Esophagus squamous epithelium (tissue), 5 donors: Measurements from ENCODE around the gene ZDHHC7. TPM values are rescaled to one million over a fixed set of nuclear protein-coding genes. Genes with fewer than 3 reads are reported as not detected.

Experiments
- DNase-seq: peaks from one replicate; lab custom pipeline; 2025; lab: John Stamatoyannopoulos, UW
- H3K27ac ChIP-seq, 4 donors: fragments of 200-600 bp; sonication (generic); one replicate each; pipeline ENCODE4 v1.5.1; 2016 to 2019; ENCODE audit warnings: mild to moderate bottlenecking in 1 of 4
- H3K27me3 ChIP-seq, 4 donors: fragments of 200-600 bp; sonication (generic); 1 replicate in 3 of 4; 2 replicates in 1 of 4; pipeline versions ENCODE4 v1.5.1 to v1.6.0; 2017 to 2021; ENCODE audit warnings: antibody characterized with exemption in 1 of 4
- H3K36me3 ChIP-seq, 3 donors: fragments of 200-600 bp; sonication (generic); one replicate each; pipeline ENCODE4 v1.5.1; 2016 to 2019
- H3K4me1 ChIP-seq, 3 donors: fragments of 200-600 bp; sonication (generic); one replicate each; pipeline ENCODE4 v1.5.1; 2017 to 2019
- H3K4me3 ChIP-seq, 4 donors: fragments of 200-600 bp; sonication (generic); 1 replicate in 3 of 4; 2 replicates in 1 of 4; pipeline ENCODE4 v1.5.1; 2016 to 2019; ENCODE audit warnings: mild to moderate bottlenecking in 2 of 4, moderate library complexity in 1 of 4
- H3K9me3 ChIP-seq, 3 donors: fragments of 200-600 bp; sonication (generic); one replicate each; pipeline ENCODE4 v1.5.1; 2016 to 2019
- POLR2A ChIP-seq, 4 donors: fragments of 450-650 bp; IDR thresholded peaks; one replicate each; pipeline ENCODE4 v1.6.1; 2017; ENCODE audit warnings: antibody characterized with exemption in 4 of 4, mild to moderate bottlenecking in 4 of 4, moderate library complexity in 3 of 4
- WGBS, 2 donors: methylation state at CpG; one replicate each; pipeline ENCODE4 v1.1.5; 2018; 5-methylcytosine and 5-hydroxymethylcytosine counted together
- intact Hi-C: fragments of 100-400 bp; cut with DNase I; formaldehyde crosslinking; loops from one replicate; pipeline ENCODE4 v1.15.0; 2022
- total RNA-seq, 4 donors: library from RNA; depleted of rRNA; stranded (reverse); fragments of >200 nt; gene quantifications; one replicate each; pipeline ENCODE4 v1.1.0, GENCODE V29; 2016
- TF ChIP-seq, protein P1 (sequence below), 6 experiments: fragments of 450-650 bp in 4 of 6; fragments of 200-600 bp in 2 of 6; sonication (generic) in 2 of 6; IDR thresholded peaks; one replicate each; pipeline ENCODE4 v1.5.1; 2016 to 2019; ENCODE audit warnings: antibody characterized with exemption in 6 of 6, mild to moderate bottlenecking in 4 of 6, moderate library complexity in 4 of 6
- donor health status: DM: yes; HTN: yes; CAD: no.

Gene ZDHHC7
- total RNA-seq, 4 donors from 2014 or later = 31.2 to 41.2 (median 38.6) TPM

DNA sequence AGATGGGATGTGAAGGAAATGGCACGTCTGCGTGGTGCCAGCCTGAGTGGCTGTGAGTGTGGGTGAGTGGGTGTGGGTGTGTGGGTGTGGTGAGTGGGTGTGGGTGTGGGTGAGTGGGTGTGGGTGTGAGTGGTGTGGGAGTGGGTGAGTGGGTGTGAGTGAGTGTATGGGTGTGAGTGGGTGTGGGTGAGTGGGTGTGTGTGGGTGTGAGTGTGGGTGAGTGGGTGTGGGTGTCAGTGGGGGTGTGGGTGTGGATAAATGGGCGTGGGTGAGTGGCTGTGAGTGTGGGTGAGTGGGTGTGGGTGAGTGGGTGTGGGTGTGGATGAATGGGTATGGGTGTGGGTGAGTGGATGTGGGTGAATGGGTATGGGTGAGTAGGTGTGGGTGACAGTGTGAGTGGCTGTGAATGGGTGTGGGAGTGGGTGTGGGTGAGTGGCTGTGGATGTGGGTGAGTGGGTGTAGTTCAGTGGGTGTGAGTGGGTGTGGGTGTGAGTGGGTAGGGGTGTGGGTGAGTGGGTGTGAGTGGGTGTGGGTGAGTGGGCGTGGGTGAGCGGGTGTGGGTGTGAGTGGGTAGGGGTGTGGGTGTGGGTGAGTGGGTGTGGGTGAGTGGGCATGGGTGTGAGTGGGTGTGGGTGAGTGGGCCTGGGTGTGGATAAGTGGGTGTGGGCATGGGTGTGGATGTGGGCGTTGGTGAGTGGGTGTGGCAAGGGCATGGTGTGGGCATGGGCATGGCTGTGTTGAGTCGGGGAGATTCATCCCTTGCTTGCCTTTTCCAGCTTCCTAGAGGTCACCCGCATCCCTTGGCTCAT is 80.8 kb downstream of the ZDHHC7 start:
- Histone ChIP-seq H3K4me3 (no peak overlapping the region), H3K36me3 (no peaks in the 10 kb centered on the region), H3K4me1 (peaks cover 7 to 40% (median 15%) of the 10 kb centered on the region in 3 donors), H3K27ac (peak overlapping the region in 2 of 4 donors; percentile 5 to 54), H3K9me3 (no peaks in the 10 kb centered on the region), H3K27me3 (no peaks in the 10 kb centered on the region)
- intact Hi-C loops = no loop called here
- DNase-seq = no peak
- WGBS, 2 donors = 59 to 66% methylated on average over 6 to 7 of the region's 8 CpGs
- TF ChIP-seq, protein P1, sequence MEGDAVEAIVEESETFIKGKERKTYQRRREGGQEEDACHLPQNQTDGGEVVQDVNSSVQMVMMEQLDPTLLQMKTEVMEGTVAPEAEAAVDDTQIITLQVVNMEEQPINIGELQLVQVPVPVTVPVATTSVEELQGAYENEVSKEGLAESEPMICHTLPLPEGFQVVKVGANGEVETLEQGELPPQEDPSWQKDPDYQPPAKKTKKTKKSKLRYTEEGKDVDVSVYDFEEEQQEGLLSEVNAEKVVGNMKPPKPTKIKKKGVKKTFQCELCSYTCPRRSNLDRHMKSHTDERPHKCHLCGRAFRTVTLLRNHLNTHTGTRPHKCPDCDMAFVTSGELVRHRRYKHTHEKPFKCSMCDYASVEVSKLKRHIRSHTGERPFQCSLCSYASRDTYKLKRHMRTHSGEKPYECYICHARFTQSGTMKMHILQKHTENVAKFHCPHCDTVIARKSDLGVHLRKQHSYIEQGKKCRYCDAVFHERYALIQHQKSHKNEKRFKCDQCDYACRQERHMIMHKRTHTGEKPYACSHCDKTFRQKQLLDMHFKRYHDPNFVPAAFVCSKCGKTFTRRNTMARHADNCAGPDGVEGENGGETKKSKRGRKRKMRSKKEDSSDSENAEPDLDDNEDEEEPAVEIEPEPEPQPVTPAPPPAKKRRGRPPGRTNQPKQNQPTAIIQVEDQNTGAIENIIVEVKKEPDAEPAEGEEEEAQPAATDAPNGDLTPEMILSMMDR (IDR thresholded peaks at IDR 0.05) = no peak
- TF ChIP-seq POLR2A (IDR thresholded peaks at IDR 0.05) = no peak

DNA sequence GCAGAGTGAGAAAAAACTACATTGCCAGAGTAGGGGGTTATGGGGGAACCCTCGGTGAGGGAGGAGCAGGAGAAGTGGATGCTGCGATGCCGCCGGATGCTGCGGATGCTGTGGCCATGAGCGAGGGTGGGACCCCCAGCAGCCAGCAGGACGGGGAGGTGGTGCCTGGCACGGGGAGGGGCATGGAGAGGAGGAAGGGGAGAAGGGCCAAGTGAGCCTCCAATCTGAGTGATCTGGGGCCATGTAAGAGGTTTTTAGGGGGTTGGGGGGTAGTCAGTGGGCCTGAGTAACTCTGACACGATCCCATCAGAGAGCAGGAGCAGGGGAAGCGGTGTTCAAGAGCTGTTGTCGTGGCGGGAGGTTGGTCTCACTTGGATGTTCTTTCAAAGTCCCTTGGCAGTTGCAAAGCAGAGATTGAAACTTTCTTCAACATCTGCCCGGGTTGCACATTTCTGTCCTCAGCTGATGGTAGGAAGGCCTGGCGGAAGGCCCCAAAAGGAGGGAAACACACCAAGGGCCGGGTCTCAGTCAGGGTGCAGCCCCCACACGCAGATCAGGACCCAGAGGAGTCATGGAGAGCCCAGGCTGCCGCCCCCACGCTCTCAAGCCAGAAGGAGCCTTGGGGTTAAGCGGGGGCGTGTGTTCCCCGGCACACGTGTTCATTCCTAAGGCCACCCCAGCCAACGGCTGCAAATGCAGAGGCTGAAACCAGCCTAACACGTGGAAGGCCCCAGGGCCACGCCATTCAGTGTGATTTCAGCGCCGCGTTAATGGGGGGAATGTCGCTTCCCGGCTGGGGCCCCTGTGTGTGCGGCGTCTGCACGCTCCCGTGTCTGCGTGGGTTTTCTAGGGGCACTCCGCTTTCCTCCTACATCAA is 81.7 kb downstream of the ZDHHC7 start:
- peaks cover 7 to 48% (median 18%) of the 10 kb centered on the region in 3 donors for H3K4me1 ChIP-seq
- H3K27me3 ChIP-seq = no peaks in the 10 kb centered on the region
- peak overlapping the region; percentile 5 to 54 (median 42) for H3K27ac ChIP-seq
- DNase-seq = no peak
- H3K9me3 ChIP-seq = no peaks in the 10 kb centered on the region
- 81 to 86% methylated on average over 16 to 19 of the region's 36 CpGs for WGBS, 2 donors
- H3K4me3 ChIP-seq = no peak overlapping the region
- intact Hi-C loops = no loop called here
- TF ChIP-seq POLR2A (IDR thresholded peaks at IDR 0.05) = no peak
- TF ChIP-seq, protein P1 (IDR thresholded peaks at IDR 0.05) = no peak
- H3K36me3 ChIP-seq = no peaks in the 10 kb centered on the region

DNA sequence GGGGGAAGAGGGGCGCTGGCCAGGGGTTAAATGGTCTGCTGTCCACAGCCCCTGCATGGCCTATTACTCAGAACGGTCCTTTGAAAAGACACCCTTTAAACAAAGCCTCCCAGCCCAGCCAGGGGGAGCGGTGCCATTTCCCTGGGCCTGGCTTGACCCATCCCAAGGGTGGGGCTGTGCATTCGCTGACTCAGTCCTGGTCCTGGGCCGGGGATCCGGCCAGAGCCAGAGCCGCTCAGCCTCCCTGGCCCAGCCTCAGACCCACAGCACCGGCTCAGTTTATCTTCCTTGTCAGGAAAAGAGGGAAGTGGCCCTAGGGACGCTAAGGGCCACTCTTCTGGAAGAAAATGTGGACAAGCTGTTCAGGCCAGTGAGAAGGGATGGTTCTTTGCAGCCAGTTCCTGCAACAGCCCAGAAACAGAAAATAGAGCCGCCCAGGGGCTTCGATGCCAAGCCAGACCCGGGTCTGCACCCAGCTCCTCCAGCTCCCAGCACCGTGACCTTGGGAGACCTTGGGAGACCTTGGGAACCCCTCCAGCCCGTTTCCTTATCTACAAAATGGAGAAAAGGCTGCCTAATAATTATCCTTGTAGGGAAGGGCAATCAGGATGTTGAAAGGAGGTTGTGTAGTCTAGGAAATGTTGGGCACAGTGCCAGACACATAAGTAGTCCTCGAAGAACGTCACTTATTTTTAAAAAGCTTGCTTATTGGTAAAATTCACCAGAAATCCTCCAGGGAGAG is 82.5 kb downstream of the ZDHHC7 start:
- peaks cover 7 to 49% (median 20%) of the 10 kb centered on the region in 3 donors for H3K4me1 ChIP-seq

DNA sequence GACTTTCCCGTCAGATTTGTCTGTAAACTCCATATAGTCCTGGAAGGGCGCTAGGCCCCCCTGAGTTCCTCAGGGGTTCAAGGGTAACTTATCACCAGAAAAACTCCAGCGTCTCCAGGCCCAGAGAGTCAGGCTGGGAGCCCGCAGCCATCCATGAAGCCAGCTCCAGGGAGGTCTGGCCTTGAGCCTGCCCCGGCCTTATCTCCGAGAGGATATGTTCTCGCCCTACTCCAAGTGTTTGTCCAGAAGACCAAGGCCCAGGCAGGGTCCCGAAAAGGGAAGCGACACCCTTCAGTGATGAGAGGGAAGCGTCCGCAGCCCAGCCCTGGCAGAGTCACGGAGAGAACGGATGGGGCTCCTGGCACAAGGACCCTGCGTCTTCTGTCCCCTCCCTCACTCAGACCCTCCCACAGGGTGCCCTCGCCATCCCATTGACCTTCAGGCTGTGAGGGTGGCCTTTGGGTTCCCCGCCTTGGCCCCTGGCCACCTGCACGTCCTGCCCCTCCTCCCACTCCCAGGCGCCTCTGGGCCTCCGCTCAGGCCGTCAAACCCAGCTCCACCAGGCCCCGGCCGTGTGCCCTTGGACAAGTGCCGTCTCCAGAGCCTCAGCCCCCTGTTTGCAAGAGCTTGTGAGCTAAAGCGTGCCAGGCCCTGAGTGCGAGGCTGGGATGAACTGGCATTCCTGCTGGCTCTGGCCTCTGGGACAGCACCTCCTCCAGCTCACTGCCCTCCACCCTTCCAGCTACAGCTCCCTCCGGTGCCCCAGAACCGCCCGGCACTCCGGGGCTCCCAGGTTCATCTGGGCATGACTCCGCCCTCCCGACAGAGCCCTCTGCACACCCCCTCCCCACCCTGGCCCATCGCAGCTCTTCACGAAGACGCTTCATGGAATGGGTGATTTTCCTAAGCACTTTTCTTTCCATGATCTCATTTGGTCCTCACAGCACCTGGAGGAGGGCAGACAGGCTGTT is 83.4 kb downstream of the ZDHHC7 start:
- Histone ChIP-seq H3K9me3 (no peaks in the 10 kb centered on the region), H3K27me3 (no peaks in the 10 kb centered on the region), H3K4me1 (peaks cover 7 to 50% (median 22%) of the 10 kb centered on the region in 3 donors), H3K27ac (peak overlapping the region in 3 of 4 donors; percentile 17 to 54 (median 21)), H3K36me3 (no peaks in the 10 kb centered on the region), H3K4me3 (no peak overlapping the region)
- intact Hi-C loops = no loop called here
- TF ChIP-seq, protein P1 (IDR thresholded peaks at IDR 0.05) = no peak
- TF ChIP-seq POLR2A (IDR thresholded peaks at IDR 0.05) = no peak
- 83 to 87% methylated on average over 9 of the region's 34 CpGs for WGBS, 2 donors
- DNase-seq = no peak

More for the DNA sequence above, 82.5 kb downstream of the ZDHHC7 start:
- DNase-seq = no peak
- H3K36me3 ChIP-seq = no peaks in the 10 kb centered on the region
- H3K4me3 ChIP-seq = no peak overlapping the region
- H3K9me3 ChIP-seq = no peaks in the 10 kb centered on the region
- intact Hi-C loops = no loop called here
- no peaks in the 10 kb centered on the region for H3K27me3 ChIP-seq
- peak overlapping the region in 3 of 4 donors; percentile 17 to 54 (median 22) for H3K27ac ChIP-seq
- TF ChIP-seq POLR2A (IDR thresholded peaks at IDR 0.05) = no peak
- TF ChIP-seq, protein P1 (IDR thresholded peaks at IDR 0.05) = peak in 2 of 6 experiments; percentile 7 to 10
- 48 to 49% methylated on average over 4 to 9 of the region's 16 CpGs for WGBS, 2 donors
